Breast epithelium (tissue), 3 donors: Measurements from ENCODE around the gene COASY.

ENCODE experiments used
- POLR2A ChIP-seq: fragments of 450-650 bp; IDR thresholded peaks from one replicate; pipeline ENCODE4 v1.6.1; 2016; ENCODE audit warnings: antibody characterized with exemption, mild to moderate bottlenecking, moderate library complexity
- POLR2AphosphoS5 ChIP-seq, 3 donors: sonication (generic); formaldehyde crosslinking; IDR thresholded peaks; one replicate each; pipeline ENCODE4 v1.6.1; 2017; ENCODE audit warnings: antibody characterized with exemption in 3 of 3
- TF ChIP-seq, protein P1 (sequence below), 3 donors: fragments of 450-650 bp; IDR thresholded peaks; one replicate each; pipeline ENCODE4 v1.5.1; 2016 to 2017; ENCODE audit warnings: antibody characterized with exemption in 3 of 3, mild to moderate bottlenecking in 3 of 3, moderate library complexity in 3 of 3

DNA sequence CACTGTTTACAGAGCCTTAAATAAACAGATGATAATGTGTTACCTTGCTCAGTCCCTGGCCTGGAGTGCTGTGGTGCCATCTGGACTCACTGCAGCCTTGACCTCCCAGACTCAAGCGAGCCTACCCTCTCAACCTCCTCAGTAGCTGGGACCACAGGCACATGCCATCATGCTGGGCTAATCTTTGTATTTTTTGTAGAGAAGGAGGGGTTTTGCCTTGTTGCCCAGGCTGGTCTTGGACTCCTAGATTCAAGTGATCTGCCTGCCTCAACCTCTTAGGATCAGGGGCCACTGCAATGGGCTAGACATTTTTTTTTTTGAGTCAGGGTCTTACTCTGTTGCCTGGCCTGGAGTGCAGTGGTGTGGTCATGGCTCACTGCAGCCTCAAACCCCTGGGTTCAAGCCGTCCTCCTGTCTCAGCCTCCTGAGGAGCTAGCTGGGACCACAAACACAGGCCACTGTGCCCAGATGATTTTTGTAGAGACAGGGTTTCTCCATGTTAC lies 30.9 kb upstream of the COASY start:
- TF ChIP-seq, protein P1, sequence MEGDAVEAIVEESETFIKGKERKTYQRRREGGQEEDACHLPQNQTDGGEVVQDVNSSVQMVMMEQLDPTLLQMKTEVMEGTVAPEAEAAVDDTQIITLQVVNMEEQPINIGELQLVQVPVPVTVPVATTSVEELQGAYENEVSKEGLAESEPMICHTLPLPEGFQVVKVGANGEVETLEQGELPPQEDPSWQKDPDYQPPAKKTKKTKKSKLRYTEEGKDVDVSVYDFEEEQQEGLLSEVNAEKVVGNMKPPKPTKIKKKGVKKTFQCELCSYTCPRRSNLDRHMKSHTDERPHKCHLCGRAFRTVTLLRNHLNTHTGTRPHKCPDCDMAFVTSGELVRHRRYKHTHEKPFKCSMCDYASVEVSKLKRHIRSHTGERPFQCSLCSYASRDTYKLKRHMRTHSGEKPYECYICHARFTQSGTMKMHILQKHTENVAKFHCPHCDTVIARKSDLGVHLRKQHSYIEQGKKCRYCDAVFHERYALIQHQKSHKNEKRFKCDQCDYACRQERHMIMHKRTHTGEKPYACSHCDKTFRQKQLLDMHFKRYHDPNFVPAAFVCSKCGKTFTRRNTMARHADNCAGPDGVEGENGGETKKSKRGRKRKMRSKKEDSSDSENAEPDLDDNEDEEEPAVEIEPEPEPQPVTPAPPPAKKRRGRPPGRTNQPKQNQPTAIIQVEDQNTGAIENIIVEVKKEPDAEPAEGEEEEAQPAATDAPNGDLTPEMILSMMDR (IDR thresholded peaks at IDR 0.05), result no peak
- TF ChIP-seq POLR2AphosphoS5 (IDR thresholded peaks at IDR 0.05) (no peak), POLR2A (no peak)
